ENCODE data around the gene CFAP70.
"Not testable (repeated sequence)": the region's sequence is repeated elsewhere in the genome, so short reads cannot be mapped to it uniquely, and the experiment has no call there.

Gene CFAP70

DNA sequence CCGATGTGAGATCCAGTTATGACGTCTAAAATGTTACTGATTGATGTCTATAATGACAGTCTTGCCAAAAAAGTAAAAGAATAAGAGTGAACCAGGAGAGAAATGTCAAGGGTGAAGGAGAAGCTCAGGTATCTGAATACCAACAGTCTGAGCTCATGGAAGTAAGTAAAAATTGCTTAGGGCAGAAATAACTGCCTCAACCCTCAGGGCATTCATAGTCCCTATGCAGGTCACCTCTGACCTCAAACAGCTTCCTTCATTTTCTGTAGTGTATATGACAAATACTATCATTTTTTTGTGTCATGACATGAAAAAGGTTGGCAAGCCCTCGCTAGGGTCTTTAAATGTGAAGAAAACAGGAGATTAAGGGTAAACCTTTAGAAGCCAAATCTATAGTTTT lies 65.2 kb downstream of the CFAP70 start:
- H3K4me3 ChIP-seq (ENCODE audit: low read depth, low read length): no peak overlapping the region
- no peak overlapping the region for H3K9ac ChIP-seq (ENCODE audit: low read depth, low read length)
- no peaks in the 10 kb centered on the region; the same call in 1 of the 2 replicates for H3K9me3 ChIP-seq (ENCODE audit: control insufficient read depth, insufficient read depth, low read length)
- no peaks in the 10 kb centered on the region for H3K4me1 ChIP-seq (ENCODE audit: control insufficient read depth, insufficient read depth, low read length)
- no peaks in the 10 kb centered on the region for H3K36me3 ChIP-seq (ENCODE audit: control insufficient read depth, insufficient read depth, low read length)
- no peak overlapping the region for H3K27ac ChIP-seq (ENCODE audit: low read depth, low read length)
- H3K27me3 ChIP-seq (ENCODE audit: control insufficient read depth, insufficient read depth, low read length): no peaks in the 10 kb centered on the region

DNA sequence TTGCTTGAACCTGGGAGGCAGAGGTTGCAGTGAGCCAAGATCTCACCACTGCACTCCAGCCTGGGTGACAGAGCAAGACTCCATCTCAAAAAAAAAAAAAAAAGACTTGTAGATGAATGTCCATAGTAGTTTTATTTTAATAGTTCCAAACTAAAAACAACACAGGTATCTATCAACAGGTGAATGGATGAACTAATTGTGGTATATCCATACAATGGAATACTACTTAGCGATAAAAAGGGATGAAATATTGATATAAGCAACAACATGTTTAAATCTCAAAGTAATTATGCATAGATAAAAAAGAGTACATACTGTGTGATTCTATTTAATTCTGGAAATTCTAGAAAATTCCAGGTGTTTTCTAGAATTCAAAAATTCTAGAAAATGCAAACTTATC lies 68.7 kb downstream of the CFAP70 start:
- H3K4me1 ChIP-seq (ENCODE audit: control insufficient read depth, insufficient read depth, low read length): no peaks in the 10 kb centered on the region
- no peaks in the 10 kb centered on the region; the same call in 1 of the 2 replicates for H3K9me3 ChIP-seq (ENCODE audit: control insufficient read depth, insufficient read depth, low read length)
- H3K27ac ChIP-seq (ENCODE audit: low read depth, low read length): no peak overlapping the region
- H3K4me3 ChIP-seq (ENCODE audit: low read depth, low read length): no peak overlapping the region
- H3K9ac ChIP-seq (ENCODE audit: low read depth, low read length): no peak overlapping the region
- no peaks in the 10 kb centered on the region for H3K27me3 ChIP-seq (ENCODE audit: control insufficient read depth, insufficient read depth, low read length)
- no peaks in the 10 kb centered on the region for H3K36me3 ChIP-seq (ENCODE audit: control insufficient read depth, insufficient read depth, low read length)

GRCh38 chr10:73287441-73287840 lies 71.2 kb downstream of the CFAP70 start:
- H3K27ac ChIP-seq (ENCODE audit: low read depth, low read length): no peak overlapping the region
- H3K4me3 ChIP-seq (ENCODE audit: low read depth, low read length): no peak overlapping the region
- H3K4me1 ChIP-seq (ENCODE audit: control insufficient read depth, insufficient read depth, low read length): no peaks in the 10 kb centered on the region
- H3K27me3 ChIP-seq (ENCODE audit: control insufficient read depth, insufficient read depth, low read length): no peaks in the 10 kb centered on the region
- no peaks in the 10 kb centered on the region; the same call in 1 of the 2 replicates for H3K9me3 ChIP-seq (ENCODE audit: control insufficient read depth, insufficient read depth, low read length)
- H3K36me3 ChIP-seq (ENCODE audit: control insufficient read depth, insufficient read depth, low read length): no peaks in the 10 kb centered on the region
- H3K9ac ChIP-seq (ENCODE audit: low read depth, low read length): no peak overlapping the region

- Histone ChIP-seq H3K9me3 (ENCODE audit: control insufficient read depth, insufficient read depth, low read length) (no peaks in the 10 kb centered on the region), H3K4me1 (ENCODE audit: control insufficient read depth, insufficient read depth, low read length) (no peaks in the 10 kb centered on the region), H3K9ac (ENCODE audit: low read depth, low read length) (no peak overlapping the region), H3K27me3 (ENCODE audit: control insufficient read depth, insufficient read depth, low read length) (no peaks in the 10 kb centered on the region), H3K36me3 (ENCODE audit: control insufficient read depth, insufficient read depth, low read length) (no peaks in the 10 kb centered on the region), H3K27ac (ENCODE audit: low read depth, low read length) (no peak overlapping the region), H3K4me3 (ENCODE audit: low read depth, low read length) (no peak overlapping the region)
These were observed 77.6 kb downstream of the CFAP70 start for GRCh38 chr10:73281097-73281496.

DNA sequence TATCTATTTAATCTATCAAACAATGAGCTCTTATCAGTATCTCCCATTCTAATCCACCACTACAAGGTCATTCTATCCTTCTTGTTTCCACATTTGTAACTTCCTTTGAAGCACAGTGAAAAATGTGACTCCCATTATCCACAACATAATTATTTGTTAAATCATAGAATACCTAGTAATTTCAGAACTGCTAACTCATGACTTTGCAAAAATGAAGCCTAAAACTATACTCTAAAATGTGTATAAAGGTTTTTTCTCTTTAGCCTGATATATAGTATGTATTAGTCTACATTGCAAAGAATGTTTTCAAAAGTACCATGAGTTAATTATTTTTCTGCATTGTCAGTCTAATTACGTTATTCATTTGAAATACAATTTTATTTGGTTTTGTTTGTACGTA lies 94.2 kb downstream of the CFAP70 start:
- H3K9ac ChIP-seq (ENCODE audit: low read depth, low read length): no peak overlapping the region
- H3K4me1 ChIP-seq (ENCODE audit: control insufficient read depth, insufficient read depth, low read length): no peaks in the 10 kb centered on the region
- no peaks in the 10 kb centered on the region for H3K9me3 ChIP-seq (ENCODE audit: control insufficient read depth, insufficient read depth, low read length)
- H3K27ac ChIP-seq (ENCODE audit: low read depth, low read length): no peak overlapping the region
- no peaks in the 10 kb centered on the region for H3K27me3 ChIP-seq (ENCODE audit: control insufficient read depth, insufficient read depth, low read length)
- no peaks in the 10 kb centered on the region for H3K36me3 ChIP-seq (ENCODE audit: control insufficient read depth, insufficient read depth, low read length)
- no peak overlapping the region for H3K4me3 ChIP-seq (ENCODE audit: low read depth, low read length)

DNA sequence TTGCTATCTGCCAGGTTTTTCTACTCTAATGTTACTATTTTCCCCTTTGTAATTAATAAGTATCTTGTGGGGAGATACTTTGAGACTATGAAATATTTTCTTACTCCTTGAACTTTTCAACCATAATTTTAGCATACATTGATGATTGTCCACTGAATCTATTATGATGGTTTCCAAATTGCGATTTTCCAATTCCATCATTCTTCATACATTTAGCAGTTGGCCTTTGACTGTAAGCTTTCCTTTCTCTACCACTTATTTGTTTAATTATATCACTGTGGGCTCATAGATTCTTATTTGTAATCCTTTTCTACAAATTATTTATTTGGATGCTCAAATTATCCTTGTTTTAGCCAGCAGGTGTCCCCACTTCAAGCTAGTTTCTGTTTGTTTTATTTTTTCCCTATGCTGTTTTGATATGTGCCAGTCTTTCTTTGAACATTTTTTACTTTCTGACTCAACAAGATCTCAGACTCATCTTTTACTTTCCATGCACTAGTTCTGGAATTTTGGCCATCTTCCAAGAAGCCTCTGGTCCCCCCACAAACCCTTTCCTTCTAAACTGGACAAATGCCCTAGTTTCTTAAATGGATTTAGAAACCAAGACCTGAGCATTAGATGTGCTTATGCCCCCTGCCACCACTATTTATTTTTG lies 94.8 kb downstream of the CFAP70 start:
- no peaks in the 10 kb centered on the region for H3K4me1 ChIP-seq (ENCODE audit: control insufficient read depth, insufficient read depth, low read length)
- no peak overlapping the region for H3K9ac ChIP-seq (ENCODE audit: low read depth, low read length)
- H3K27ac ChIP-seq (ENCODE audit: low read depth, low read length): no peak overlapping the region
- H3K4me3 ChIP-seq (ENCODE audit: low read depth, low read length): no peak overlapping the region
- H3K27me3 ChIP-seq (ENCODE audit: control insufficient read depth, insufficient read depth, low read length): no peaks in the 10 kb centered on the region
- H3K36me3 ChIP-seq (ENCODE audit: control insufficient read depth, insufficient read depth, low read length): no peaks in the 10 kb centered on the region
- no peaks in the 10 kb centered on the region; the same call in 1 of the 2 replicates for H3K9me3 ChIP-seq (ENCODE audit: control insufficient read depth, insufficient read depth, low read length)

GRCh38 chr10:73262880-73263555 lies 95.6 kb downstream of the CFAP70 start:
- Histone ChIP-seq H3K36me3 (ENCODE audit: control insufficient read depth, insufficient read depth, low read length) (no peaks in the 10 kb centered on the region), H3K4me1 (ENCODE audit: control insufficient read depth, insufficient read depth, low read length) (no peaks in the 10 kb centered on the region), H3K4me3 (ENCODE audit: low read depth, low read length) (no peak overlapping the region), H3K9ac (ENCODE audit: low read depth, low read length) (no peak overlapping the region), H3K27me3 (ENCODE audit: control insufficient read depth, insufficient read depth, low read length) (no peaks in the 10 kb centered on the region), H3K9me3 (ENCODE audit: control insufficient read depth, insufficient read depth, low read length) (no peaks in the 10 kb centered on the region; the same call in 1 of the 2 replicates), H3K27ac (ENCODE audit: low read depth, low read length) (no peak overlapping the region)

- Histone ChIP-seq H3K4me1 (ENCODE audit: control insufficient read depth, insufficient read depth, low read length) (no peaks in the 10 kb centered on the region), H3K9ac (ENCODE audit: low read depth, low read length) (no peak overlapping the region), H3K27ac (ENCODE audit: low read depth, low read length) (no peak overlapping the region), H3K36me3 (ENCODE audit: control insufficient read depth, insufficient read depth, low read length) (no peaks in the 10 kb centered on the region), H3K9me3 (ENCODE audit: control insufficient read depth, insufficient read depth, low read length) (no peaks in the 10 kb centered on the region; the same call in 1 of the 2 replicates), H3K27me3 (ENCODE audit: control insufficient read depth, insufficient read depth, low read length) (no peaks in the 10 kb centered on the region), H3K4me3 (ENCODE audit: low read depth, low read length) (no peak overlapping the region)
These were observed 96.4 kb downstream of the CFAP70 start for GRCh38 chr10:73262105-73262730.

- H3K4me1 ChIP-seq (ENCODE audit: control insufficient read depth, insufficient read depth, low read length): no peaks in the 10 kb centered on the region
- H3K9me3 ChIP-seq (ENCODE audit: control insufficient read depth, insufficient read depth, low read length): no peaks in the 10 kb centered on the region; the same call in 1 of the 2 replicates
- no peaks in the 10 kb centered on the region for H3K36me3 ChIP-seq (ENCODE audit: control insufficient read depth, insufficient read depth, low read length)
- no peak overlapping the region for H3K9ac ChIP-seq (ENCODE audit: low read depth, low read length)
- H3K4me3 ChIP-seq (ENCODE audit: low read depth, low read length): no peak overlapping the region
- H3K27me3 ChIP-seq (ENCODE audit: control insufficient read depth, insufficient read depth, low read length): no peaks in the 10 kb centered on the region
- H3K27ac ChIP-seq (ENCODE audit: low read depth, low read length): no peak overlapping the region
These were observed 97.2 kb downstream of the CFAP70 start for GRCh38 chr10:73261362-73261995.

DNA sequence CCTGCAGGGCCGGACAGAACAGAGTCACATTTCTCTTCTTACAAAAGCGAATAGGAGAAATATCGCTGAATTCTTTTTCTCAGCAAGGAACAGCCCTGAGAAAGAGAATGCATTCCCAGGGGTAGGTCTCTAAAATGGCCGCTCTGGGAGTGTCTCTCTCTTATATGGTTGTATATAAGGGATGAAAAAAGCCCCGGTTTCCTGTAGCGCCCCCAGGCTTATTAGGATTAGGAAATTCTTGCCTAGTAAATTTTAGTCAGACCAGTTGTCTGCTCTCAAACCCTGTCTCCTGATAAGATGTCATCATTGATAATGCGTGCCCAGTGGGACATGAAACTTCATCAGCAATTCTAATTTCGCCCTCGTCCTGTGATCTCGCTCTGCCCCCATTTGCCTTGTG lies 100.1 kb downstream of the CFAP70 start:
- not testable (repeated sequence) for H3K27ac ChIP-seq (ENCODE audit: low read depth, low read length); H3K27me3 ChIP-seq (ENCODE audit: control insufficient read depth, insufficient read depth, low read length); H3K9ac ChIP-seq (ENCODE audit: low read depth, low read length); H3K4me1 ChIP-seq (ENCODE audit: control insufficient read depth, insufficient read depth, low read length); H3K9me3 ChIP-seq (ENCODE audit: control insufficient read depth, insufficient read depth, low read length); H3K4me3 ChIP-seq (ENCODE audit: low read depth, low read length); H3K36me3 ChIP-seq (ENCODE audit: control insufficient read depth, insufficient read depth, low read length)

- Histone ChIP-seq H3K36me3 (ENCODE audit: control insufficient read depth, insufficient read depth, low read length) (peaks cover 23% of the 10 kb centered on the region), H3K4me3 (ENCODE audit: low read depth, low read length) (peak overlapping the region; percentile 94), H3K27ac (ENCODE audit: low read depth, low read length) (peak overlapping the region; percentile 95), H3K4me1 (ENCODE audit: control insufficient read depth, insufficient read depth, low read length) (peaks cover 2% of the 10 kb centered on the region; the same call in 1 of the 2 replicates), H3K27me3 (ENCODE audit: control insufficient read depth, insufficient read depth, low read length) (no peaks in the 10 kb centered on the region), H3K9me3 (ENCODE audit: control insufficient read depth, insufficient read depth, low read length) (no peaks in the 10 kb centered on the region), H3K9ac (ENCODE audit: low read depth, low read length) (peak overlapping the region; percentile 90)
These were observed 105.5 kb downstream of the CFAP70 start for GRCh38 chr10:73253225-73253555.
